ENCODE results near the gene PPP2R2D.

The PPP2R2D gene

GRCh38 chr10:131973160-131973951 lies 72.5 kb downstream of the PPP2R2D start:
- Histone ChIP-seq H4K8ac (ENCODE audit: low read depth, low read length) (no peak overlapping the region), H3K4me1 (ENCODE audit: control insufficient read depth, low read depth, low read length) (peaks cover 3% of the 10 kb centered on the region), H4K5ac (ENCODE audit: low read length) (no peak overlapping the region), H3K79me1 (ENCODE audit: low read length) (peaks cover 4% of the 10 kb centered on the region), H3K36me3 (ENCODE audit: control insufficient read depth, insufficient read depth, low read length) (peaks cover 7% of the 10 kb centered on the region), H3K56ac (ENCODE audit: low read length) (no peak overlapping the region), H2BK15ac (replicated peaks; ENCODE audit: low read depth) (no peak overlapping the region), H3K9ac (ENCODE audit: low read length) (no peak overlapping the region), H3K4ac (ENCODE audit: low read depth, low read length) (no peak overlapping the region), H3K23ac (ENCODE audit: low read length) (no peak overlapping the region), H2AK5ac (ENCODE audit: low read length) (no peak overlapping the region), H2BK120ac (ENCODE audit: low read depth, low read length) (no peak overlapping the region), H2BK5ac (ENCODE audit: low read length) (no peak overlapping the region), H3K27ac (ENCODE audit: low read depth, low read length) (no peak overlapping the region), H3K4me3 (ENCODE audit: low read length) (no peak overlapping the region), H3K4me2 (ENCODE audit: low read length) (no peak overlapping the region), H3K18ac (ENCODE audit: low read length) (no peak overlapping the region), H3K79me2 (ENCODE audit: control insufficient read depth, insufficient read depth, low read length) (no peaks in the 10 kb centered on the region), H3K27me3 (ENCODE audit: insufficient read depth, low read length, poor library complexity) (no peaks in the 10 kb centered on the region)
- DNase-seq: no peak
- WGBS (ENCODE audit: extremely low coverage, insufficient coverage, low lambda C conversion rate): no CpG with 5 or more reads among the region's 34 CpGs

DNA sequence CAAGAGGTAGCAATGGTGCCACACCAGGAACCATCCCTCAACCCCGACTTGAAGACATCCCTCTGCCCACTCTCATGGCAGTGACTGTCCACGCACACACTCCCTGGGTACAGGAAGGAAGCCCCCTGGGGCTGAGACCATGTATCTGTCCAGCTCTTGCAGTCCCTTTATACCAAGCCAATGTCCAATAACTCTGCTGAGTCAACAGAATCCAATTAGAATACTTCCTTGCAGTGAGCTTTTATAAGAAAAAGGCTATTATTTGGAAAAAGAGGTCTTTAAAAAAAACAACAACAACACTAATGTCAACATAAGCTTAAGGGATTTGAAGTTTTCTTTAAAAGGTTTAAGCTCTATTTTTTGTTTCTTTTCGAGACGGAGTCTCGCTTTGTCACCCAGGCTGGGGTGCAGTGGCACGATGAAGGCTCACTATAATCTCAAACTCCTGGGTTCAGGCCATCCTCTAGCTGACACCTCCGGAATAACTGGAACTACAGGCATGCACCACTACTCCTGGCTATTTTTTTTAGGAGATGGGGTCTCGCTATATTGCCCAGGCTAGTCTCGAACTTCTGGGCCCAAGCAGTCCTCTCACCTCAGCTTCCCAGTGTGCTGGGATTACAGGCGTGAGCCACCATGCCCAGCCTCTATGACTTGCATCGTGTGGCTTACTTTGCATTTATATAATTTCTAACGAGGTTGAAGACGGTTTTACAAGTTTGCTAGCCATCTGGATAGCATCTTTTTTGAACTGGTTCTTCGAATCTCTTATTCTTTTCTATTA lies 73.4 kb downstream of the PPP2R2D start:
- Histone ChIP-seq H4K5ac (ENCODE audit: low read length) (no peak overlapping the region), H2BK15ac (replicated peaks; ENCODE audit: low read depth) (no peak overlapping the region), H2BK5ac (ENCODE audit: low read length) (no peak overlapping the region), H4K8ac (ENCODE audit: low read depth, low read length) (no peak overlapping the region), H3K27ac (ENCODE audit: low read depth, low read length) (no peak overlapping the region), H3K36me3 (ENCODE audit: control insufficient read depth, insufficient read depth, low read length) (peaks cover 3% of the 10 kb centered on the region), H2BK120ac (ENCODE audit: low read depth, low read length) (no peak overlapping the region), H3K4me1 (ENCODE audit: control insufficient read depth, low read depth, low read length) (peaks cover 9% of the 10 kb centered on the region), H3K56ac (ENCODE audit: low read length) (no peak overlapping the region), H3K79me2 (ENCODE audit: control insufficient read depth, insufficient read depth, low read length) (no peaks in the 10 kb centered on the region), H3K18ac (ENCODE audit: low read length) (no peak overlapping the region), H3K4me3 (ENCODE audit: low read length) (no peak overlapping the region), H2AK5ac (ENCODE audit: low read length) (no peak overlapping the region), H3K27me3 (ENCODE audit: insufficient read depth, low read length, poor library complexity) (no peaks in the 10 kb centered on the region), H3K79me1 (ENCODE audit: low read length) (peaks cover 4% of the 10 kb centered on the region), H3K23ac (ENCODE audit: low read length) (no peak overlapping the region), H3K4ac (ENCODE audit: low read depth, low read length) (no peak overlapping the region), H3K9ac (ENCODE audit: low read length) (no peak overlapping the region), H3K4me2 (ENCODE audit: low read length) (no peak overlapping the region)
- WGBS (ENCODE audit: extremely low coverage, insufficient coverage, low lambda C conversion rate): no CpG with 5 or more reads among the region's 14 CpGs
- DNase-seq: no peak

DNA sequence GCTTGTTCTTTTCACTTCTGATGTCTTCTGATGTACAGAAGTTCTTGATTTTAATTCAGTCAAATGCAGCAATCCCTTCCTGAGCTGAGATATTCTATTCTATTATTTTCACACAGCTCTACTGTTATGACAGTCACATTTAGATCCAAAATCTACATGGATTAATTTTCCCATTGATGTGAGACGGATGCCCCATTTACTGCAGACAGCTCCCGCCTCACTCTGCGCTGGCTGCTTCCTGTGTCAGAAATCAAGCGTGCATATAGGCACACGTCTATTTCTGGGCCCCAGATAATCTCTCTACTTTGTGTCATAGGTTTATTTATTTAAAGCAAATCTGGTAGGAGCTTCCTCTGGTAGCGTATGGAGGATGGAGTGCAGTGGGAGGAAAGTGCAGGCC lies 74.2 kb downstream of the PPP2R2D start:
- no peak overlapping the region for H2BK5ac ChIP-seq (ENCODE audit: low read length)
- H3K9ac ChIP-seq (ENCODE audit: low read length): no peak overlapping the region
- no peaks in the 10 kb centered on the region for H3K79me2 ChIP-seq (ENCODE audit: control insufficient read depth, insufficient read depth, low read length)
- peaks cover 3% of the 10 kb centered on the region for H3K36me3 ChIP-seq (ENCODE audit: control insufficient read depth, insufficient read depth, low read length)
- H4K5ac ChIP-seq (ENCODE audit: low read length): no peak overlapping the region
- no peak overlapping the region for H2AK5ac ChIP-seq (ENCODE audit: low read length)
- no peak overlapping the region for H3K23ac ChIP-seq (ENCODE audit: low read length)
- H3K27me3 ChIP-seq (ENCODE audit: insufficient read depth, low read length, poor library complexity): no peaks in the 10 kb centered on the region
- no peak overlapping the region for H3K27ac ChIP-seq (ENCODE audit: low read depth, low read length)
- no peak overlapping the region for H3K4me2 ChIP-seq (ENCODE audit: low read length)
- no peak overlapping the region for H4K8ac ChIP-seq (ENCODE audit: low read depth, low read length)
- H2BK15ac ChIP-seq (replicated peaks; ENCODE audit: low read depth): no peak overlapping the region
- no peak overlapping the region for H3K4me3 ChIP-seq (ENCODE audit: low read length)
- no peak for DNase-seq
- peaks cover 4% of the 10 kb centered on the region for H3K79me1 ChIP-seq (ENCODE audit: low read length)
- no CpG with 5 or more reads among the region's 6 CpGs for WGBS (ENCODE audit: extremely low coverage, insufficient coverage, low lambda C conversion rate)
- peaks cover 9% of the 10 kb centered on the region for H3K4me1 ChIP-seq (ENCODE audit: control insufficient read depth, low read depth, low read length)
- no peak overlapping the region for H3K18ac ChIP-seq (ENCODE audit: low read length)
- H2BK120ac ChIP-seq (ENCODE audit: low read depth, low read length): no peak overlapping the region
- H3K56ac ChIP-seq (ENCODE audit: low read length): no peak overlapping the region
- no peak overlapping the region for H3K4ac ChIP-seq (ENCODE audit: low read depth, low read length)

- Histone ChIP-seq H2AK5ac (ENCODE audit: low read length) (no peak overlapping the region), H3K27ac (ENCODE audit: low read depth, low read length) (no peak overlapping the region), H3K23ac (ENCODE audit: low read length) (no peak overlapping the region), H3K9ac (ENCODE audit: low read length) (no peak overlapping the region), H3K36me3 (ENCODE audit: control insufficient read depth, insufficient read depth, low read length) (peaks cover 3% of the 10 kb centered on the region), H3K4ac (ENCODE audit: low read depth, low read length) (no peak overlapping the region), H2BK120ac (ENCODE audit: low read depth, low read length) (no peak overlapping the region), H4K5ac (ENCODE audit: low read length) (no peak overlapping the region), H3K56ac (ENCODE audit: low read length) (no peak overlapping the region), H4K8ac (ENCODE audit: low read depth, low read length) (no peak overlapping the region), H3K4me3 (ENCODE audit: low read length) (no peak overlapping the region), H3K4me2 (ENCODE audit: low read length) (no peak overlapping the region), H3K79me1 (ENCODE audit: low read length) (peaks cover 4% of the 10 kb centered on the region), H3K4me1 (ENCODE audit: control insufficient read depth, low read depth, low read length) (peaks cover 9% of the 10 kb centered on the region), H2BK5ac (ENCODE audit: low read length) (no peak overlapping the region), H2BK15ac (replicated peaks; ENCODE audit: low read depth) (no peak overlapping the region), H3K79me2 (ENCODE audit: control insufficient read depth, insufficient read depth, low read length) (no peaks in the 10 kb centered on the region), H3K27me3 (ENCODE audit: insufficient read depth, low read length, poor library complexity) (peaks cover under 1% of the 10 kb centered on the region), H3K18ac (ENCODE audit: low read length) (no peak overlapping the region)
- WGBS (ENCODE audit: extremely low coverage, insufficient coverage, low lambda C conversion rate): no CpG with 5 or more reads among the region's 10 CpGs
- no peak for DNase-seq
Measured at GRCh38 chr10:131975796-131976195, 75.0 kb downstream of the PPP2R2D start.

- WGBS (ENCODE audit: extremely low coverage, insufficient coverage, low lambda C conversion rate): no CpG with 5 or more reads among the region's 13 CpGs
- peaks cover 5% of the 10 kb centered on the region for H3K27me3 ChIP-seq (ENCODE audit: insufficient read depth, low read length, poor library complexity)
- no peak overlapping the region for H3K56ac ChIP-seq (ENCODE audit: low read length)
- no peak overlapping the region for H3K4me3 ChIP-seq (ENCODE audit: low read length)
- no peak overlapping the region for H3K23ac ChIP-seq (ENCODE audit: low read length)
- no peak overlapping the region for H2AK5ac ChIP-seq (ENCODE audit: low read length)
- peaks cover 2% of the 10 kb centered on the region for H3K79me1 ChIP-seq (ENCODE audit: low read length)
- DNase-seq: no peak
- H3K9ac ChIP-seq (ENCODE audit: low read length): no peak overlapping the region
- H3K18ac ChIP-seq (ENCODE audit: low read length): no peak overlapping the region
- H3K36me3 ChIP-seq (ENCODE audit: control insufficient read depth, insufficient read depth, low read length): no peaks in the 10 kb centered on the region
- H3K27ac ChIP-seq (ENCODE audit: low read depth, low read length): no peak overlapping the region
- H3K4me1 ChIP-seq (ENCODE audit: control insufficient read depth, low read depth, low read length): peaks cover 9% of the 10 kb centered on the region
- H3K79me2 ChIP-seq (ENCODE audit: control insufficient read depth, insufficient read depth, low read length): no peaks in the 10 kb centered on the region
- no peak overlapping the region for H2BK120ac ChIP-seq (ENCODE audit: low read depth, low read length)
- H4K8ac ChIP-seq (ENCODE audit: low read depth, low read length): no peak overlapping the region
- H3K4me2 ChIP-seq (ENCODE audit: low read length): no peak overlapping the region
- H2BK5ac ChIP-seq (ENCODE audit: low read length): no peak overlapping the region
- no peak overlapping the region for H3K4ac ChIP-seq (ENCODE audit: low read depth, low read length)
- H2BK15ac ChIP-seq (replicated peaks; ENCODE audit: low read depth): no peak overlapping the region
- no peak overlapping the region for H4K5ac ChIP-seq (ENCODE audit: low read length)
Measured at GRCh38 chr10:131977323-131978096, 76.7 kb downstream of the PPP2R2D start.

Data from mesendoderm (in vitro differentiated cells).